ENCODE results near the gene CATSPERD. TPM values are rescaled to one million over a fixed set of nuclear protein-coding genes. Genes with fewer than 3 reads are reported as not detected.

CATSPERD gene
- total RNA-seq, 3 donors from 2014 or later = not detected

GRCh38 chr19:5674714-5675113 lies 45.7 kb upstream of the CATSPERD start:
- H3K36me3 ChIP-seq = no peaks in the 10 kb centered on the region

GRCh38 chr19:5676105-5676771 lies 44.2 kb upstream of the CATSPERD start:
- no peaks in the 10 kb centered on the region for H3K36me3 ChIP-seq
- intact Hi-C loops (cut with DNase I; ENCODE audit: low total_unique reads) = no loop called here
- DNase-seq (ENCODE audit: low spot score in 2 of 2) = no peak
- TF ChIP-seq POLR2A (IDR thresholded peaks at IDR 0.05) (no peak), POLR2AphosphoS5 (IDR thresholded peaks at IDR 0.05) (no peak), CTCF (IDR thresholded peaks at IDR 0.05) (no peak)
- H3K4me3 ChIP-seq = no peak overlapping the region
- H3K4me1 ChIP-seq = peaks cover 9 to 12% of the 10 kb centered on the region in 2 donors
- H3K27me3 ChIP-seq = no peaks in the 10 kb centered on the region
- H3K9me3 ChIP-seq = no peaks in the 10 kb centered on the region
- H3K27ac ChIP-seq = no peak overlapping the region

More at GRCh38 chr19:5674714-5675113, 45.7 kb upstream of the CATSPERD start:
- Histone ChIP-seq H3K4me3 (no peak overlapping the region), H3K9me3 (no peaks in the 10 kb centered on the region), H3K4me1 (peaks cover 4 to 9% of the 10 kb centered on the region in 2 donors), H3K27me3 (no peaks in the 10 kb centered on the region), H3K27ac (no peak overlapping the region)
- TF ChIP-seq POLR2A (IDR thresholded peaks at IDR 0.05) (no peak), POLR2AphosphoS5 (IDR thresholded peaks at IDR 0.05) (no peak), CTCF (IDR thresholded peaks at IDR 0.05) (no peak)
- intact Hi-C loops (cut with DNase I; ENCODE audit: low total_unique reads) = no loop called here
- DNase-seq (ENCODE audit: low spot score in 2 of 2) = no peak

- no peak for DNase-seq (ENCODE audit: low spot score in 2 of 2)
- Histone ChIP-seq H3K4me3 (no peak overlapping the region), H3K27ac (no peak overlapping the region), H3K4me1 (peaks cover 9 to 13% of the 10 kb centered on the region in 2 donors), H3K36me3 (no peaks in the 10 kb centered on the region), H3K27me3 (no peaks in the 10 kb centered on the region), H3K9me3 (no peaks in the 10 kb centered on the region)
- no peak for TF ChIP-seq POLR2A (IDR thresholded peaks at IDR 0.05)
- TF ChIP-seq POLR2AphosphoS5 (IDR thresholded peaks at IDR 0.05) = no peak
- TF ChIP-seq CTCF (IDR thresholded peaks at IDR 0.05) = no peak
- intact Hi-C loops (cut with DNase I; ENCODE audit: low total_unique reads) = no loop called here
Observed at GRCh38 chr19:5676772-5677105, 43.7 kb upstream of the CATSPERD start.

GRCh38 chr19:5677136-5677535 lies 43.3 kb upstream of the CATSPERD start:
- Histone ChIP-seq H3K27ac (no peak overlapping the region), H3K9me3 (no peaks in the 10 kb centered on the region), H3K4me1 (peaks cover 9 to 13% of the 10 kb centered on the region in 2 donors), H3K27me3 (no peaks in the 10 kb centered on the region), H3K4me3 (no peak overlapping the region), H3K36me3 (no peaks in the 10 kb centered on the region)
- DNase-seq (ENCODE audit: low spot score in 2 of 2) = no peak
- TF ChIP-seq POLR2AphosphoS5 (IDR thresholded peaks at IDR 0.05) (no peak), POLR2A (IDR thresholded peaks at IDR 0.05) (no peak), CTCF (IDR thresholded peaks at IDR 0.05) (no peak)
- intact Hi-C loops (cut with DNase I; ENCODE audit: low total_unique reads) = no loop called here

- Histone ChIP-seq H3K27me3 (no peaks in the 10 kb centered on the region), H3K4me3 (no peak overlapping the region), H3K9me3 (no peaks in the 10 kb centered on the region), H3K36me3 (no peaks in the 10 kb centered on the region), H3K27ac (no peak overlapping the region), H3K4me1 (peaks cover 9 to 13% of the 10 kb centered on the region in 2 donors)
- intact Hi-C loops (cut with DNase I; ENCODE audit: low total_unique reads) = no loop called here
- DNase-seq (ENCODE audit: low spot score in 2 of 2) = no peak
- TF ChIP-seq POLR2AphosphoS5 (IDR thresholded peaks at IDR 0.05) (no peak), POLR2A (IDR thresholded peaks at IDR 0.05) (no peak), CTCF (IDR thresholded peaks at IDR 0.05) (no peak)
Observed at GRCh38 chr19:5677580-5677979, 42.9 kb upstream of the CATSPERD start.

All from breast epithelium (tissue), 4 donors.